WTC11 (cell line): ENCODE data around the gene INPP5F. TPM values are rescaled to one million over a fixed set of nuclear protein-coding genes. Genes with fewer than 3 reads are reported as not detected.

Experiments
- ATAC-seq: fragments of 200-7000 bp; cut with Tn5 transposase; 2 replicates; pipeline ENCODE4 v1.10.0; 2021; ENCODE audit warnings: mild to moderate bottlenecking, moderate library complexity
- CTCF ChIA-PET: fragments of 300-600 bp; sonication (Branson Sonifier 250); formaldehyde crosslinking; loops from one replicate; lab custom pipeline; 2021; ENCODE audit warnings: antibody characterized with exemption; lab: Charles Lee
- POLR2A ChIA-PET: fragments of 350-600 bp; sonication (Branson Sonifier 250); formaldehyde crosslinking; loops from one replicate; lab custom pipeline; 2021; ENCODE audit warnings: antibody characterized with exemption; lab: Charles Lee
- DNase-seq: peaks from one replicate; pipeline ENCODE4 v3.0.0; 2021; ENCODE audit warnings: low spot score
- H3K27ac Mint-ChIP-seq: 2 replicates; pipeline ENCODE4 v1.8.0; 2021; ENCODE audit warnings: mixed read lengths
- H3K27me3 Mint-ChIP-seq: 2 replicates; pipeline ENCODE4 v1.8.0; 2021; ENCODE audit warnings: low read depth, mild to moderate bottlenecking, moderate library complexity, mixed read lengths
- H3K36me3 Mint-ChIP-seq: 2 replicates; pipeline ENCODE4 v1.8.0; 2021; ENCODE audit warnings: mixed read lengths
- H3K4me1 Mint-ChIP-seq: 2 replicates; pipeline ENCODE4 v1.8.0; 2022; ENCODE audit warnings: mixed read lengths
- H3K4me3 Mint-ChIP-seq: 2 replicates; pipeline ENCODE4 v1.8.0; 2021; ENCODE audit warnings: mild to moderate bottlenecking, moderate library complexity, mixed read lengths
- H3K9me3 Mint-ChIP-seq: 2 replicates; pipeline ENCODE4 v1.8.0; 2021; ENCODE audit warnings: mixed read lengths
- NR3C1 ChIP-seq: sonication (generic); formaldehyde crosslinking; conservative IDR thresholded peaks from 2 replicates; pipeline ENCODE4 v1.8.1; 2023; ENCODE audit warnings: low read depth, mild to moderate bottlenecking, missing genetic modification reagents
- TP53 ChIP-seq: sonication (generic); formaldehyde crosslinking; IDR thresholded peaks from 2 replicates; pipeline ENCODE4 v1.8.1; 2023; ENCODE audit warnings: mild to moderate bottlenecking, missing genetic modification reagents
- total RNA-seq: library from RNA; stranded (reverse); gene quantifications from 3 replicates; pipeline ENCODE4 v1.2.3, GENCODE V29; 2021
- TF ChIP-seq, protein P1 (sequence below): sonication (generic); formaldehyde crosslinking; IDR thresholded peaks from 2 replicates; pipeline ENCODE4 v1.8.1; 2022; ENCODE audit warnings: missing genetic modification reagents, borderline replicate concordance
- TF ChIP-seq, protein P2 (sequence below): sonication (generic); formaldehyde crosslinking; IDR thresholded peaks from 2 replicates; pipeline ENCODE4 v1.8.0; 2022; ENCODE audit warnings: missing genetic modification reagents
- TF ChIP-seq, protein P3 (sequence below): fragments of 200-600 bp; IDR thresholded peaks from 2 replicates; pipeline ENCODE4 v1.8.0; 2022; ENCODE audit warnings: antibody characterized with exemption
- TF ChIP-seq, protein P4 (sequence below): fragments of 250-450 bp; sonication (Bioruptor Pico); IDR thresholded peaks from 2 replicates; pipeline ENCODE4 v1.8.0; 2021; ENCODE audit warnings: mild to moderate bottlenecking
- TF ChIP-seq, protein P5 (sequence below): fragments of 250-450 bp; sonication (Bioruptor Pico); IDR thresholded peaks from 2 replicates; pipeline ENCODE4 v1.9.0; 2021; ENCODE audit warnings: mild to moderate bottlenecking, borderline replicate concordance
- TF ChIP-seq, protein P6 (sequence below): sonication (generic); formaldehyde crosslinking; IDR thresholded peaks from 2 replicates; pipeline ENCODE4 v1.8.0; 2023; ENCODE audit warnings: missing genetic modification reagents

The INPP5F gene
- total RNA-seq, 1 experiment from 2014 or later: 83.3 TPM

DNA sequence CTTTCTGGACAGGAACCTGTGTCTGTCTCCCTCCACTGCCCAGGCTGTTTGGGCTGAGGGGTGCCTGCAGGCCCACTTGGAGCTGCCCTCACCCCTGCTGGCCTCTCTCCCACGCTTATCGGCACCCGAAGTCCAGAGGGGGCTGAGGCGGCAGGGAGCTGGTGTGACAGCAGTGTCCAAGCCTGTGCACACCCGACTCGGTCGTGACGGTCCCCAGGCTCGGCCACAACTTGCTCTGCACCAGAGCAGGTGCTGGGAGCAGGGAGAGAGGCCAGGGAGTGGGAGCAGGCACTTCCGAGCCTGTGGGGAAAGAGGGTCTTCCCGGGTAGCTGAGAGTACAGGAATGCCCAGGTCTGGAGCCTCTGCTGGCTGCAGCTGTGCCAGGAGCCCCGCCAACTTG lies 23.0 kb downstream of the INPP5F start:
- TF ChIP-seq, protein P1, sequence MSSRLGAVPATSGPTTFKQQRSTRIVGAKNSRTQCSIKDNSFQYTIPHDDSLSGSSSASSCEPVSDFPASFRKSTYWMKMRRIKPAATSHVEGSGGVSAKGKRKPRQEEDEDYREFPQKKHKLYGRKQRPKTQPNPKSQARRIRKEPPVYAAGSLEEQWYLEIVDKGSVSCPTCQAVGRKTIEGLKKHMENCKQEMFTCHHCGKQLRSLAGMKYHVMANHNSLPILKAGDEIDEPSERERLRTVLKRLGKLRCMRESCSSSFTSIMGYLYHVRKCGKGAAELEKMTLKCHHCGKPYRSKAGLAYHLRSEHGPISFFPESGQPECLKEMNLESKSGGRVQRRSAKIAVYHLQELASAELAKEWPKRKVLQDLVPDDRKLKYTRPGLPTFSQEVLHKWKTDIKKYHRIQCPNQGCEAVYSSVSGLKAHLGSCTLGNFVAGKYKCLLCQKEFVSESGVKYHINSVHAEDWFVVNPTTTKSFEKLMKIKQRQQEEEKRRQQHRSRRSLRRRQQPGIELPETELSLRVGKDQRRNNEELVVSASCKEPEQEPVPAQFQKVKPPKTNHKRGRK: no peak
- ATAC-seq: no peak
- Mint-ChIP-seq H3K4me3 (no peak overlapping the region), H3K27me3 (no peaks in the 10 kb centered on the region), H3K9me3 (peaks cover 6% of the 10 kb centered on the region), H3K4me1 (peaks cover 17% of the 10 kb centered on the region), H3K36me3 (peaks cover 6% of the 10 kb centered on the region), H3K27ac (no peak overlapping the region)
- no peak for DNase-seq
- POLR2A ChIA-PET: interaction anchor here (0.6 to 1.1 kb wide), 3 partner anchors 30 to 98 kb away, joined by 3 to 4 read pairs (median 3); partner anchors contain the start of gene BAG3
- CTCF ChIA-PET: interaction anchor here (1.0 to 4.8 kb wide), 7 partner anchors 16 to 112 kb away, joined by 3 to 75 read pairs (median 4); no protein-coding TSS in a partner anchor

DNA sequence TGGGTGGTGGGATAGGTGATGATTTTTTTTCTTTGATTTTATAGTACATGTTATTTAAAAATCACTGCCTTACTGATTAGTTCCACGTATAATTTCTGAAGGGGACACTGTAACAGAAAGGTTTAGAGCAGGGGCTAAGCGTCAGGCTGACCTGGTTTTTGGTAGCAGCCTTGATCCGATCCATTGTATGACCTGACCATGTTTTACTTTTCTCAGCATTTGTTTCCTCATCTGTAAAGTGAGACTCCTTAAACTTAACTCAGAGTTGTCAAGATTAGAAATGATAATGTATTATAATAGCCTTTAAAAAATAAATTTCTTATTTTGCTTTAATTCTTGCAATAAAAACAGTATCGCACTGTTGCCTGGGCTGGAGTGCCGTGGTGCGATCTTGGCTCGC lies 23.6 kb downstream of the INPP5F start:
- Mint-ChIP-seq H3K27me3 (no peaks in the 10 kb centered on the region), H3K27ac (no peak overlapping the region), H3K9me3 (peaks cover 6% of the 10 kb centered on the region), H3K4me3 (no peak overlapping the region), H3K4me1 (peaks cover 16% of the 10 kb centered on the region), H3K36me3 (peaks cover 6% of the 10 kb centered on the region)
- CTCF ChIA-PET: interaction anchor here (1.0 to 4.8 kb wide), 6 partner anchors 16 to 111 kb away, joined by 3 to 75 read pairs (median 7); no protein-coding TSS in a partner anchor
- no peak for ATAC-seq
- POLR2A ChIA-PET: interaction anchor here (0.6 to 2.1 kb wide), 3 partner anchors 62 to 169 kb away, joined by 3 to 11 read pairs (median 5); no protein-coding TSS in a partner anchor
- no peak for TF ChIP-seq NR3C1 (CRISPR knock-in tag)
- TF ChIP-seq, protein P2, sequence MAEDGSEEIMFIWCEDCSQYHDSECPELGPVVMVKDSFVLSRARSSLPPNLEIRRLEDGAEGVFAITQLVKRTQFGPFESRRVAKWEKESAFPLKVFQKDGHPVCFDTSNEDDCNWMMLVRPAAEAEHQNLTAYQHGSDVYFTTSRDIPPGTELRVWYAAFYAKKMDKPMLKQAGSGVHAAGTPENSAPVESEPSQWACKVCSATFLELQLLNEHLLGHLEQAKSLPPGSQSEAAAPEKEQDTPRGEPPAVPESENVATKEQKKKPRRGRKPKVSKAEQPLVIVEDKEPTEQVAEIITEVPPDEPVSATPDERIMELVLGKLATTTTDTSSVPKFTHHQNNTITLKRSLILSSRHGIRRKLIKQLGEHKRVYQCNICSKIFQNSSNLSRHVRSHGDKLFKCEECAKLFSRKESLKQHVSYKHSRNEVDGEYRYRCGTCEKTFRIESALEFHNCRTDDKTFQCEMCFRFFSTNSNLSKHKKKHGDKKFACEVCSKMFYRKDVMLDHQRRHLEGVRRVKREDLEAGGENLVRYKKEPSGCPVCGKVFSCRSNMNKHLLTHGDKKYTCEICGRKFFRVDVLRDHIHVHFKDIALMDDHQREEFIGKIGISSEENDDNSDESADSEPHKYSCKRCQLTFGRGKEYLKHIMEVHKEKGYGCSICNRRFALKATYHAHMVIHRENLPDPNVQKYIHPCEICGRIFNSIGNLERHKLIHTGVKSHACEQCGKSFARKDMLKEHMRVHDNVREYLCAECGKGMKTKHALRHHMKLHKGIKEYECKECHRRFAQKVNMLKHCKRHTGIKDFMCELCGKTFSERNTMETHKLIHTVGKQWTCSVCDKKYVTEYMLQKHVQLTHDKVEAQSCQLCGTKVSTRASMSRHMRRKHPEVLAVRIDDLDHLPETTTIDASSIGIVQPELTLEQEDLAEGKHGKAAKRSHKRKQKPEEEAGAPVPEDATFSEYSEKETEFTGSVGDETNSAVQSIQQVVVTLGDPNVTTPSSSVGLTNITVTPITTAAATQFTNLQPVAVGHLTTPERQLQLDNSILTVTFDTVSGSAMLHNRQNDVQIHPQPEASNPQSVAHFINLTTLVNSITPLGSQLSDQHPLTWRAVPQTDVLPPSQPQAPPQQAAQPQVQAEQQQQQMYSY (CRISPR knock-in tag): peak; percentile 58; the same call in 1 of the 2 replicates
- no peak for DNase-seq

DNA sequence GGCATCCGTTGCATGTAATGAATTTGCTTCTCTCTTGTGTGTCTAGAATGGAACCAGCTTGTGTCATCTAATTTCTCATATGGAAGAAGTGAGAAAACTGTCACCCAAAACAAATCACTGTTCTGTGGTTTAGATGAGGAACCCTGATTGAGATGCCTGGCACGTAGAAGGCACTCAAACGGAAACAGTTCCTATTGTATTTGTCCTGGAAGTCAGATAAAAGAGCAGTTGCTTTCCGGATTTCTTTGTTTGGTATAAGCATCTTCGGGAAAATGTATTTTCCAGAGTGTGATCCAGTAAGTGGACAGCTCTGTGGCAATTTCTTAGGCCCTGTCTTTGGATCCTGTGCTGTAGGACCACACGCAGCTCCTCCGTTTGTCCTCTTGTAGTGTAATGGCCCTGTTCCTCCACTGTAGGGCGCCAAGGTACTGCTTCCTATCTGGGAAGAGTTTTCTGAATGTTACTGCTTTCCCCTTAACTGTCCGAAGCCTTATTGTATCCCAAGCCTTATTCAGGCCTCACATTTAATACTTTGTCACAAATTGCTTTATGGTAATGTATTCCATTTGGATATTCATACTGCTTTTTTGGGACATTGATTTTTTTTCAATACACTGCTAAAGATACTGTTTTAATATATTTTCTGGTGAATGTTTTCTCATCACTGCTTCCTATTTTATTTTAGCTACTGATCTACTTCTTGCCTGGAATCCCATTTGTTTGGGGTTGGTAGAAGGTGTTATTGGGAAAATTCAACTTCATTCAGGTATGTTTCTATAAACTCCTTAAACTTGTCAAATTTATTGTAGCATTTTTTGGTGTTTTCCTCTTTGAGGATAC lies 24.8 kb downstream of the INPP5F start:
- POLR2A ChIA-PET: interaction anchor here (0.6 to 2.1 kb wide), 3 partner anchors 25 to 79 kb away, joined by 4 to 11 read pairs (median 5); partner anchors contain the start of gene INPP5F
- DNase-seq: peak; percentile 71
- Mint-ChIP-seq H3K27ac (no peak overlapping the region), H3K36me3 (peaks cover 6% of the 10 kb centered on the region), H3K4me3 (no peak overlapping the region), H3K4me1 (peaks cover 20% of the 10 kb centered on the region), H3K9me3 (peaks cover 6% of the 10 kb centered on the region), H3K27me3 (no peaks in the 10 kb centered on the region)
- ATAC-seq: peak; percentile 96
- CTCF ChIA-PET: interaction anchor here (0.5 to 4.8 kb wide), 62 partner anchors 9 to 222 kb away, joined by 3 to 75 read pairs (median 4); partner anchors contain the start of genes INPP5F and MCMBP
- TF ChIP-seq, protein P3, sequence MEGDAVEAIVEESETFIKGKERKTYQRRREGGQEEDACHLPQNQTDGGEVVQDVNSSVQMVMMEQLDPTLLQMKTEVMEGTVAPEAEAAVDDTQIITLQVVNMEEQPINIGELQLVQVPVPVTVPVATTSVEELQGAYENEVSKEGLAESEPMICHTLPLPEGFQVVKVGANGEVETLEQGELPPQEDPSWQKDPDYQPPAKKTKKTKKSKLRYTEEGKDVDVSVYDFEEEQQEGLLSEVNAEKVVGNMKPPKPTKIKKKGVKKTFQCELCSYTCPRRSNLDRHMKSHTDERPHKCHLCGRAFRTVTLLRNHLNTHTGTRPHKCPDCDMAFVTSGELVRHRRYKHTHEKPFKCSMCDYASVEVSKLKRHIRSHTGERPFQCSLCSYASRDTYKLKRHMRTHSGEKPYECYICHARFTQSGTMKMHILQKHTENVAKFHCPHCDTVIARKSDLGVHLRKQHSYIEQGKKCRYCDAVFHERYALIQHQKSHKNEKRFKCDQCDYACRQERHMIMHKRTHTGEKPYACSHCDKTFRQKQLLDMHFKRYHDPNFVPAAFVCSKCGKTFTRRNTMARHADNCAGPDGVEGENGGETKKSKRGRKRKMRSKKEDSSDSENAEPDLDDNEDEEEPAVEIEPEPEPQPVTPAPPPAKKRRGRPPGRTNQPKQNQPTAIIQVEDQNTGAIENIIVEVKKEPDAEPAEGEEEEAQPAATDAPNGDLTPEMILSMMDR: peak; percentile 62
- TF ChIP-seq, protein P2 (CRISPR knock-in tag): no peak
- TF ChIP-seq, protein P4, sequence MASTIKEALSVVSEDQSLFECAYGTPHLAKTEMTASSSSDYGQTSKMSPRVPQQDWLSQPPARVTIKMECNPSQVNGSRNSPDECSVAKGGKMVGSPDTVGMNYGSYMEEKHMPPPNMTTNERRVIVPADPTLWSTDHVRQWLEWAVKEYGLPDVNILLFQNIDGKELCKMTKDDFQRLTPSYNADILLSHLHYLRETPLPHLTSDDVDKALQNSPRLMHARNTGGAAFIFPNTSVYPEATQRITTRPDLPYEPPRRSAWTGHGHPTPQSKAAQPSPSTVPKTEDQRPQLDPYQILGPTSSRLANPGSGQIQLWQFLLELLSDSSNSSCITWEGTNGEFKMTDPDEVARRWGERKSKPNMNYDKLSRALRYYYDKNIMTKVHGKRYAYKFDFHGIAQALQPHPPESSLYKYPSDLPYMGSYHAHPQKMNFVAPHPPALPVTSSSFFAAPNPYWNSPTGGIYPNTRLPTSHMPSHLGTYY (CRISPR knock-in tag): no peak
- TF ChIP-seq, protein P5, sequence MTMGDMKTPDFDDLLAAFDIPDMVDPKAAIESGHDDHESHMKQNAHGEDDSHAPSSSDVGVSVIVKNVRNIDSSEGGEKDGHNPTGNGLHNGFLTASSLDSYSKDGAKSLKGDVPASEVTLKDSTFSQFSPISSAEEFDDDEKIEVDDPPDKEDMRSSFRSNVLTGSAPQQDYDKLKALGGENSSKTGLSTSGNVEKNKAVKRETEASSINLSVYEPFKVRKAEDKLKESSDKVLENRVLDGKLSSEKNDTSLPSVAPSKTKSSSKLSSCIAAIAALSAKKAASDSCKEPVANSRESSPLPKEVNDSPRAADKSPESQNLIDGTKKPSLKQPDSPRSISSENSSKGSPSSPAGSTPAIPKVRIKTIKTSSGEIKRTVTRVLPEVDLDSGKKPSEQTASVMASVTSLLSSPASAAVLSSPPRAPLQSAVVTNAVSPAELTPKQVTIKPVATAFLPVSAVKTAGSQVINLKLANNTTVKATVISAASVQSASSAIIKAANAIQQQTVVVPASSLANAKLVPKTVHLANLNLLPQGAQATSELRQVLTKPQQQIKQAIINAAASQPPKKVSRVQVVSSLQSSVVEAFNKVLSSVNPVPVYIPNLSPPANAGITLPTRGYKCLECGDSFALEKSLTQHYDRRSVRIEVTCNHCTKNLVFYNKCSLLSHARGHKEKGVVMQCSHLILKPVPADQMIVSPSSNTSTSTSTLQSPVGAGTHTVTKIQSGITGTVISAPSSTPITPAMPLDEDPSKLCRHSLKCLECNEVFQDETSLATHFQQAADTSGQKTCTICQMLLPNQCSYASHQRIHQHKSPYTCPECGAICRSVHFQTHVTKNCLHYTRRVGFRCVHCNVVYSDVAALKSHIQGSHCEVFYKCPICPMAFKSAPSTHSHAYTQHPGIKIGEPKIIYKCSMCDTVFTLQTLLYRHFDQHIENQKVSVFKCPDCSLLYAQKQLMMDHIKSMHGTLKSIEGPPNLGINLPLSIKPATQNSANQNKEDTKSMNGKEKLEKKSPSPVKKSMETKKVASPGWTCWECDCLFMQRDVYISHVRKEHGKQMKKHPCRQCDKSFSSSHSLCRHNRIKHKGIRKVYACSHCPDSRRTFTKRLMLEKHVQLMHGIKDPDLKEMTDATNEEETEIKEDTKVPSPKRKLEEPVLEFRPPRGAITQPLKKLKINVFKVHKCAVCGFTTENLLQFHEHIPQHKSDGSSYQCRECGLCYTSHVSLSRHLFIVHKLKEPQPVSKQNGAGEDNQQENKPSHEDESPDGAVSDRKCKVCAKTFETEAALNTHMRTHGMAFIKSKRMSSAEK (CRISPR knock-in tag): no peak
- TF ChIP-seq TP53 (CRISPR knock-in tag): no peak
- TF ChIP-seq, protein P6, sequence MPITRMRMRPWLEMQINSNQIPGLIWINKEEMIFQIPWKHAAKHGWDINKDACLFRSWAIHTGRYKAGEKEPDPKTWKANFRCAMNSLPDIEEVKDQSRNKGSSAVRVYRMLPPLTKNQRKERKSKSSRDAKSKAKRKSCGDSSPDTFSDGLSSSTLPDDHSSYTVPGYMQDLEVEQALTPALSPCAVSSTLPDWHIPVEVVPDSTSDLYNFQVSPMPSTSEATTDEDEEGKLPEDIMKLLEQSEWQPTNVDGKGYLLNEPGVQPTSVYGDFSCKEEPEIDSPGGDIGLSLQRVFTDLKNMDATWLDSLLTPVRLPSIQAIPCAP (CRISPR knock-in tag): no peak
